H9 (cell line): ENCODE measurements around the gene SERPIND1. TPM values are rescaled to one million over a fixed set of nuclear protein-coding genes. Genes with fewer than 3 reads are reported as not detected.

Source experiments
- DNase-seq: peaks from one replicate; pipeline ENCODE4 v3.0.0-alpha.2; 2017
- H2AFZ ChIP-seq: one replicate; pipeline ENCODE4 v1.6.1; 2013; ENCODE audit warnings: mild to moderate bottlenecking, low read length, control low read depth, moderate library complexity
- H2AK5ac ChIP-seq: 2 replicates; pipeline ENCODE4 v1.6.1; 2013; ENCODE audit warnings: low read length, control low read depth, mixed read lengths; ENCODE audit not compliant: insufficient read length
- H2BK120ac ChIP-seq: one replicate; pipeline ENCODE4 v1.6.1; 2013; ENCODE audit warnings: low read depth, mild to moderate bottlenecking, low read length, control low read depth, inconsistent platforms; ENCODE audit not compliant: poor library complexity, severe bottlenecking
- H2BK12ac ChIP-seq: 2 replicates; pipeline ENCODE4 v1.6.1; 2013; ENCODE audit warnings: low read length, control low read depth, mixed read lengths, low read depth; ENCODE audit not compliant: insufficient read length
- H2BK15ac ChIP-seq: 2 replicates; pipeline ENCODE4 v1.6.1; 2013; ENCODE audit warnings: low read depth, low read length, control low read depth
- H2BK20ac ChIP-seq: one replicate; pipeline ENCODE4 v1.6.1; 2013; ENCODE audit warnings: low read depth, mild to moderate bottlenecking, low read length, control low read depth, inconsistent platforms; ENCODE audit not compliant: poor library complexity, severe bottlenecking
- H2BK5ac ChIP-seq: 2 replicates; pipeline ENCODE4 v1.6.1; 2013; ENCODE audit warnings: low read length, control low read depth, mixed read lengths; ENCODE audit not compliant: insufficient read length
- H3K14ac ChIP-seq: 2 replicates; pipeline ENCODE4 v1.6.1; 2013; ENCODE audit warnings: low read length, control low read depth; ENCODE audit not compliant: insufficient read depth
- H3K18ac ChIP-seq: 2 replicates; pipeline ENCODE4 v1.6.1; 2013; ENCODE audit warnings: low read depth, mild to moderate bottlenecking, mixed read lengths, low read length, control low read depth; ENCODE audit not compliant: insufficient read length
- H3K23ac ChIP-seq: 2 replicates; pipeline ENCODE4 v1.6.1; 2013; ENCODE audit warnings: low read length, control low read depth, mixed read lengths, low read depth; ENCODE audit not compliant: insufficient read length
- H3K23me2 ChIP-seq: 2 replicates; pipeline ENCODE4 v1.6.1; 2013; ENCODE audit warnings: low read depth, mild to moderate bottlenecking, mixed read lengths, low read length, control low read depth; ENCODE audit not compliant: insufficient read length, poor library complexity, severe bottlenecking
- H3K27ac ChIP-seq: 2 replicates; pipeline ENCODE4 v1.5.1; 2013; ENCODE audit warnings: low read length, control low read depth, mixed read lengths, low read depth; ENCODE audit not compliant: insufficient read length
- H3K27me3 ChIP-seq: 2 replicates; pipeline ENCODE4 v1.6.1; 2013; ENCODE audit warnings: low read length, control low read depth, inconsistent platforms; ENCODE audit not compliant: insufficient read depth
- H3K4ac ChIP-seq: 2 replicates; pipeline ENCODE4 v1.6.1; 2013; ENCODE audit warnings: low read depth, mild to moderate bottlenecking, control low read depth, inconsistent platforms, low read length, moderate library complexity
- H3K4me1 ChIP-seq: 2 replicates; pipeline ENCODE4 v1.6.1; 2013; ENCODE audit warnings: low read length, control low read depth, inconsistent platforms; ENCODE audit not compliant: insufficient read depth
- H3K4me2 ChIP-seq: 2 replicates; pipeline ENCODE4 v1.6.1; 2013; ENCODE audit warnings: low read length, control low read depth, mixed read lengths; ENCODE audit not compliant: insufficient read length, insufficient read depth
- H3K56ac ChIP-seq: 2 replicates; pipeline ENCODE4 v1.6.1; 2013; ENCODE audit warnings: low read depth, mild to moderate bottlenecking, mixed read lengths, low read length, control low read depth; ENCODE audit not compliant: insufficient read length
- H3K79me1 ChIP-seq: 2 replicates; pipeline ENCODE4 v1.6.1; 2013; ENCODE audit warnings: low read depth, mild to moderate bottlenecking, moderate library complexity, low read length, control low read depth, inconsistent platforms; ENCODE audit not compliant: insufficient read depth, poor library complexity, severe bottlenecking
- H3K79me2 ChIP-seq: 2 replicates; pipeline ENCODE4 v1.6.1; 2013; ENCODE audit warnings: low read length, control low read depth, inconsistent platforms; ENCODE audit not compliant: insufficient read depth
- H3K9ac ChIP-seq: 2 replicates; pipeline ENCODE4 v1.6.1; 2013; ENCODE audit warnings: low read length, control low read depth, mixed read lengths; ENCODE audit not compliant: insufficient read length; ENCODE audit errors: extremely low read depth
- H3K9me3 ChIP-seq: one replicate; pipeline ENCODE4 v1.6.1; 2013; ENCODE audit warnings: low read depth, low read length, inconsistent platforms; ENCODE audit not compliant: control insufficient read depth
- H3T11ph ChIP-seq: one replicate; pipeline ENCODE4 v1.6.1; 2013; ENCODE audit warnings: mild to moderate bottlenecking, low read length, control low read depth, inconsistent platforms
- H4K20me1 ChIP-seq: one replicate; pipeline ENCODE4 v1.6.1; 2013; ENCODE audit not compliant: control insufficient read depth, insufficient read length, insufficient read depth
- H4K5ac ChIP-seq: 2 replicates; pipeline ENCODE4 v1.6.1; 2013; ENCODE audit warnings: low read depth, mild to moderate bottlenecking, mixed read lengths, low read length, control low read depth; ENCODE audit not compliant: insufficient read length
- H4K8ac ChIP-seq: replicated peaks from 2 replicates; pipeline ENCODE4 v1.6.1; 2013; ENCODE audit warnings: low read length, control low read depth, mixed read lengths, low read depth; ENCODE audit not compliant: insufficient read length
- H4K91ac ChIP-seq: 2 replicates; pipeline ENCODE4 v1.6.1; 2013; ENCODE audit warnings: low read depth, mild to moderate bottlenecking, moderate library complexity, mixed read lengths, low read length, control low read depth; ENCODE audit not compliant: insufficient read length
- H3K27ac Mint-ChIP-seq, 3 experiments: 2 replicates in 2 of 3; 3 replicates in 1 of 3; pipeline ENCODE4 v1.8.0; 2020 to 2021; ENCODE audit warnings: mixed read lengths in 3 of 3, mild to moderate bottlenecking in 1 of 3, moderate library complexity in 1 of 3
- H3K27me3 Mint-ChIP-seq: 2 replicates; pipeline ENCODE4 v1.8.0; 2021; ENCODE audit warnings: low read depth, mild to moderate bottlenecking, moderate library complexity, mixed read lengths
- H3K36me3 Mint-ChIP-seq, 3 experiments: 2 replicates in 2 of 3; 3 replicates in 1 of 3; pipeline ENCODE4 v1.8.0; 2020 to 2021; ENCODE audit warnings: low read depth in 3 of 3, mixed read lengths in 3 of 3; ENCODE audit not compliant: insufficient read depth in 1 of 3
- H3K4me1 Mint-ChIP-seq, 2 experiments: 2 replicates each; pipeline ENCODE4 v1.8.0; 2020; ENCODE audit warnings: mixed read lengths in 2 of 2
- H3K4me3 Mint-ChIP-seq, 2 experiments: 2 replicates in 1 of 2; 3 replicates in 1 of 2; pipeline ENCODE4 v1.8.0; 2020 to 2021; ENCODE audit warnings: mild to moderate bottlenecking in 2 of 2, mixed read lengths in 2 of 2, moderate library complexity in 1 of 2
- H3K9me3 Mint-ChIP-seq, 2 experiments: 2 replicates in 1 of 2; 3 replicates in 1 of 2; pipeline ENCODE4 v1.8.0; 2020; ENCODE audit warnings: mild to moderate bottlenecking in 2 of 2, mixed read lengths in 2 of 2, moderate library complexity in 1 of 2
- WGBS: extraction: QIAGEN DNeasy Blood & Tissue Kit; methylation state at CpG from one replicate; pipeline ENCODE4 v1.1.7; 2013; ENCODE audit warnings: missing lambda C conversion rate, low lambda C conversion rate, mixed read lengths; ENCODE audit not compliant: insufficient read length; ENCODE audit errors: extremely low coverage; 5-methylcytosine and 5-hydroxymethylcytosine counted together
- total RNA-seq: library from RNA; stranded (reverse); gene quantifications from 2 replicates; pipeline ENCODE4 v1.2.1, GENCODE V29; 2021
- TF ChIP-seq, protein P1 (sequence below): fragments of 200-600 bp; sonication (generic); conservative IDR thresholded peaks from 3 replicates; pipeline ENCODE4 v1.8.0; 2021; ENCODE audit warnings: antibody characterized with exemption, mild to moderate bottlenecking

SERPIND1 gene
- total RNA-seq, 1 experiment from 2014 or later = not detected

GRCh38 chr22:20740222-20740951 is 33.5 kb upstream of the SERPIND1 start:
- Histone ChIP-seq H3K79me1 (no peaks in the 10 kb centered on the region), H3K18ac (no peak overlapping the region), H3K4me2 (no peak overlapping the region), H4K8ac (no peak overlapping the region), H3K23me2 (no peaks in the 10 kb centered on the region), H3T11ph (no peak overlapping the region), H3K9me3 (no peaks in the 10 kb centered on the region), H2BK120ac (no peak overlapping the region), H2BK12ac (no peak overlapping the region), H3K27ac (no peak overlapping the region), H3K4ac (no peak overlapping the region), H4K5ac (no peak overlapping the region), H3K14ac (no peak overlapping the region), H2BK20ac (no peak overlapping the region), H3K79me2 (no peaks in the 10 kb centered on the region), H2AK5ac (no peak overlapping the region), H2BK5ac (no peak overlapping the region), H2BK15ac (no peak overlapping the region), H3K9ac (no peak overlapping the region), H3K4me1 (no peaks in the 10 kb centered on the region), H3K23ac (no peak overlapping the region), H4K20me1 (no peaks in the 10 kb centered on the region), H3K27me3 (no peaks in the 10 kb centered on the region), H2AFZ (no peak overlapping the region), H3K56ac (no peak overlapping the region), H4K91ac (no peak overlapping the region)
- no peaks in the 10 kb centered on the region for H3K27me3 Mint-ChIP-seq
- peaks cover 6 to 7% of the 10 kb centered on the region in 2 experiments; a peak in 4 of 5 replicates for H3K9me3 Mint-ChIP-seq
- TF ChIP-seq, protein P1, sequence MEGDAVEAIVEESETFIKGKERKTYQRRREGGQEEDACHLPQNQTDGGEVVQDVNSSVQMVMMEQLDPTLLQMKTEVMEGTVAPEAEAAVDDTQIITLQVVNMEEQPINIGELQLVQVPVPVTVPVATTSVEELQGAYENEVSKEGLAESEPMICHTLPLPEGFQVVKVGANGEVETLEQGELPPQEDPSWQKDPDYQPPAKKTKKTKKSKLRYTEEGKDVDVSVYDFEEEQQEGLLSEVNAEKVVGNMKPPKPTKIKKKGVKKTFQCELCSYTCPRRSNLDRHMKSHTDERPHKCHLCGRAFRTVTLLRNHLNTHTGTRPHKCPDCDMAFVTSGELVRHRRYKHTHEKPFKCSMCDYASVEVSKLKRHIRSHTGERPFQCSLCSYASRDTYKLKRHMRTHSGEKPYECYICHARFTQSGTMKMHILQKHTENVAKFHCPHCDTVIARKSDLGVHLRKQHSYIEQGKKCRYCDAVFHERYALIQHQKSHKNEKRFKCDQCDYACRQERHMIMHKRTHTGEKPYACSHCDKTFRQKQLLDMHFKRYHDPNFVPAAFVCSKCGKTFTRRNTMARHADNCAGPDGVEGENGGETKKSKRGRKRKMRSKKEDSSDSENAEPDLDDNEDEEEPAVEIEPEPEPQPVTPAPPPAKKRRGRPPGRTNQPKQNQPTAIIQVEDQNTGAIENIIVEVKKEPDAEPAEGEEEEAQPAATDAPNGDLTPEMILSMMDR = no peak
- no peaks in the 10 kb centered on the region for H3K4me1 Mint-ChIP-seq
- no peak overlapping the region for H3K4me3 Mint-ChIP-seq
- no peak overlapping the region for H3K27ac Mint-ChIP-seq
- peaks cover 15 to 45% (median 18%) of the 10 kb centered on the region in 3 experiments for H3K36me3 Mint-ChIP-seq
- no peak for DNase-seq
- WGBS = no CpG with 5 or more reads among the region's 2 CpGs
